GM12874 (cell line): Measurements from ENCODE around the gene NDUFAB1.
A peak's percentile ranks its signal among the peaks of the same experiment; 100 is the strongest.

Source experiments
- CTCF ChIP-seq: IDR thresholded peaks from 2 replicates; pipeline ENCODE4 v1.5.1; 2011; ENCODE audit warnings: low read depth, mild to moderate bottlenecking, control low read depth, low read length, moderate library complexity; ENCODE audit not compliant: insufficient read depth

The NDUFAB1 gene

GRCh38 chr16:23557779-23558702 lies 38.1 kb downstream of the NDUFAB1 start:
- no peak for TF ChIP-seq CTCF

- TF ChIP-seq CTCF: peak; percentile 91
These were observed 39.0 kb downstream of the NDUFAB1 start, which contains the start of the genes EARS2 and UBFD1 for GRCh38 chr16:23556881-23557778. Gene EARS2, minus strand, starts transcription at chr16:23557350. Its CDS starts 7 bp downstream, at chr16:23557343. Gene UBFD1, plus strand, starts transcription at chr16:23557727. Its CDS starts 16 bp downstream, at chr16:23557743.

- no peak for TF ChIP-seq CTCF
These were observed 41.6 kb downstream of the NDUFAB1 start for GRCh38 chr16:23554536-23554935.

- TF ChIP-seq CTCF: no peak
These were observed 44.0 kb downstream of the NDUFAB1 start for GRCh38 chr16:23552161-23552560.

- TF ChIP-seq CTCF: no peak
These were observed 46.2 kb downstream of the NDUFAB1 start for GRCh38 chr16:23549938-23550337.

GRCh38 chr16:23544436-23544835 lies 51.7 kb downstream of the NDUFAB1 start:
- TF ChIP-seq CTCF: no peak
